ENCODE results near the gene SCP2. TPM values are rescaled to one million over a fixed set of nuclear protein-coding genes. Genes with fewer than 3 reads are reported as not detected.

The SCP2 gene
- polyA plus RNA-seq, 1 of the 3 experiments (the other 2 are of a cell fraction), result 49.5 TPM

GRCh38 chr1:53016705-53017104, 89.6 kb downstream of the SCP2 start:
- H3K27ac ChIP-seq (ENCODE audit: low read depth in 2 of 2, low read length in 1 of 2), result no peak overlapping the region
- TF ChIP-seq TCF12 (IDR thresholded peaks at IDR 0.05) (no peak), RXRA (IDR thresholded peaks at IDR 0.05; ENCODE audit: borderline replicate concordance, low read depth) (no peak), ZBTB33 (IDR thresholded peaks at IDR 0.05; ENCODE audit: borderline replicate concordance, low read depth) (no peak), USF1 (IDR thresholded peaks at IDR 0.05; ENCODE audit: borderline replicate concordance, low read depth) (no peak), FOXM1 (IDR thresholded peaks at IDR 0.05; ENCODE audit: low read depth) (no peak), YY1 (IDR thresholded peaks at IDR 0.05; ENCODE audit: low read depth) (no peak), MXI1 (IDR thresholded peaks at IDR 0.05; ENCODE audit: low read depth, low read length) (no peak), TEAD4 (IDR thresholded peaks at IDR 0.05; ENCODE audit: borderline replicate concordance, insufficient read depth) (no peak), RCOR1 (IDR thresholded peaks at IDR 0.05; ENCODE audit: low read length) (no peak), ELF1 (IDR thresholded peaks at IDR 0.05) (no peak), JUND (IDR thresholded peaks at IDR 0.05) (no peak), MEF2A (IDR thresholded peaks at IDR 0.05; ENCODE audit: borderline replicate concordance, low read depth) (no peak), GATA2 (CRISPR knock-in tag; IDR thresholded peaks at IDR 0.05) (no peak), MAX (IDR thresholded peaks at IDR 0.05; ENCODE audit: low read depth) (no peak), CHD2 (IDR thresholded peaks at IDR 0.05; ENCODE audit: low read length, partially characterized antibody) (no peak), FOXJ3 (CRISPR knock-in tag; IDR thresholded peaks at IDR 0.05) (no peak), PBX3 (IDR thresholded peaks at IDR 0.05) (no peak), EP300 (IDR thresholded peaks at IDR 0.05; ENCODE audit: borderline replicate concordance in 1 of 2, low read depth in 1 of 2, low read length in 1 of 2) (no peak), NRF1 (IDR thresholded peaks at IDR 0.05; ENCODE audit: low read depth, low read length) (no peak)
- WGBS (ENCODE audit: low lambda C conversion rate), result 93% methylated on average over 1 of the region's 1 CpG
- H3K36me3 ChIP-seq (replicated peaks in 1 of 2; ENCODE audit: control insufficient read depth in 1 of 2, insufficient read depth in 2 of 2, low read length in 1 of 2), result peaks cover 0 to 4% of the 10 kb centered on the region in 2 experiments
- H3K4me2 ChIP-seq, result peak overlapping the region; percentile 82
- H3K4me3 ChIP-seq (ENCODE audit: low read depth in 2 of 2, low read length in 1 of 2), result no peak overlapping the region
- H3K27me3 ChIP-seq (ENCODE audit: insufficient read depth), result no peaks in the 10 kb centered on the region
- no peaks in the 10 kb centered on the region for H3F3A ChIP-seq (replicated peaks; ENCODE audit: insufficient read depth)
- H3K9ac ChIP-seq, result no peak overlapping the region
- ChIA-PET POLR2A (no interaction called here), CTCF (interaction anchor here (0.6 kb wide), 1 partner anchor 163 kb away, joined by 3 read pairs; no protein-coding TSS in a partner anchor)
- no peak for DNase-seq
- H3K9me3 ChIP-seq, result no peaks in the 10 kb centered on the region
- H3K4me1 ChIP-seq (ENCODE audit: control insufficient read depth in 1 of 2, insufficient read depth in 2 of 2, low read depth in 1 of 2, low read length in 1 of 2), result peaks cover 8 to 9% of the 10 kb centered on the region in 2 experiments; a peak in 1 of 4 replicates
- H4K20me1 ChIP-seq (ENCODE audit: insufficient read depth), result no peaks in the 10 kb centered on the region
- peaks cover 46% of the 10 kb centered on the region for H3K79me2 ChIP-seq (ENCODE audit: insufficient read depth)
- no peak overlapping the region for H2AFZ ChIP-seq (ENCODE audit: low read depth)
- H3K9me2 ChIP-seq, result no peaks in the 10 kb centered on the region

All from SK-N-SH (cell line).